Ovary (tissue), 9 donors: ENCODE results near the gene DRC3. TPM values are rescaled to one million over a fixed set of nuclear protein-coding genes. Genes with fewer than 3 reads are reported as not detected.

ENCODE experiments used
- DNase-seq, 5 donors: peaks; one replicate each; pipeline ENCODE4 v3.0.0-alpha.2; 2019 to 2020
- H3K27ac ChIP-seq, 2 donors: fragments of 200-600 bp; one replicate each; pipeline versions ENCODE4 v1.5.1 to v1.8.0; 2019 to 2022
- H3K27me3 ChIP-seq: fragments of 200-600 bp; one replicate; pipeline ENCODE4 v1.8.0; 2022
- H3K36me3 ChIP-seq: fragments of 200-600 bp; sonication (generic); one replicate; pipeline ENCODE4 v1.5.1; 2019
- H3K4me1 ChIP-seq: one replicate; pipeline ENCODE4 v1.8.1; 2013; ENCODE audit warnings: mild to moderate bottlenecking, moderate library complexity; ENCODE audit not compliant: insufficient read depth
- H3K4me3 ChIP-seq: fragments of 200-600 bp; sonication (generic); one replicate; pipeline ENCODE4 v1.5.1; 2017
- H3K9me3 ChIP-seq, 2 donors: fragments of 200-600 bp in 1 of 2; sonication (generic) in 1 of 2; one replicate each; pipeline versions ENCODE4 v1.5.1 to v1.8.1; 2013 to 2019; ENCODE audit warnings: mild to moderate bottlenecking in 1 of 2, moderate library complexity in 1 of 2
- EP300 ChIP-seq: sonication (generic); formaldehyde crosslinking; IDR thresholded peaks from one replicate; pipeline ENCODE4 v1.6.1; 2017; ENCODE audit warnings: antibody characterized with exemption
- POLR2A ChIP-seq: fragments of 450-650 bp; IDR thresholded peaks from one replicate; pipeline ENCODE4 v1.6.1; 2017; ENCODE audit warnings: antibody characterized with exemption, mild to moderate bottlenecking, moderate library complexity
- WGBS, 3 donors: extraction: QIAGEN DNeasy Blood & Tissue Kit in 1 of 3; methylation state at CpG; one replicate each; pipeline versions ENCODE4 v1.1.5 to v1.1.7; 2013 to 2017; 5-methylcytosine and 5-hydroxymethylcytosine counted together
- intact Hi-C, 4 donors: fragments of 100-400 bp; cut with DNase I; formaldehyde crosslinking; loops; one replicate each; pipeline versions ENCODE4 v1.11.0 to v1.15.1; 2022 to 2023
- polyA plus RNA-seq, 2 donors: library from polyadenylated mRNA; stranded (reverse); fragments of 200-250 nt in 1 of 2; fragments of 350-450 nt in 1 of 2; fragmentation: Illumina TruSeq in 1 of 2; extraction: RNeasy Lipid Tissue Mini Kit (QIAGEN cat#74804) in 1 of 2; gene quantifications; one replicate each; pipeline ENCODE4 v1.2.3, GENCODE V29; 2013 to 2014
- total RNA-seq, 7 donors: library from RNA; depleted of rRNA in 2 of 7; stranded (reverse); fragments of >200 nt in 2 of 7; fragmentation: NEBNext Ultra II Directional in 3 of 7; extraction: Animal tissue kit (Norgen Biotek cat#: 25700) in 3 of 7; gene quantifications; one replicate each; pipeline versions ENCODE4 v1.1.0 to v1.2.4, GENCODE V29; 2016 to 2023
- TF ChIP-seq, protein P1 (sequence below), 3 donors: fragments of 450-650 bp in 2 of 3; fragments of 200-600 bp in 1 of 3; IDR thresholded peaks; one replicate each; pipeline versions ENCODE4 v1.5.1 to v1.8.0; 2016 to 2022; ENCODE audit warnings: antibody characterized with exemption in 3 of 3, mild to moderate bottlenecking in 1 of 3
- donor health status: DM: no; HTN: no; CAD: no; lungs with moderate emphysema.
- donor health status: DM: no; HTN: no; CAD: no.
- donor health status: Bipolar disorder and iron deficiency.
- donor health status: DM: yes; HTN: yes; CAD: no.
- donor health status: DM: no; HTN: no; CAD: no.
- donor health status: DM: yes; HTN: yes; CAD: no.

Gene DRC3
- total and polyA plus RNA-seq, 9 donors, result 3.6 to 35.3 (median 6.0) TPM

DNA sequence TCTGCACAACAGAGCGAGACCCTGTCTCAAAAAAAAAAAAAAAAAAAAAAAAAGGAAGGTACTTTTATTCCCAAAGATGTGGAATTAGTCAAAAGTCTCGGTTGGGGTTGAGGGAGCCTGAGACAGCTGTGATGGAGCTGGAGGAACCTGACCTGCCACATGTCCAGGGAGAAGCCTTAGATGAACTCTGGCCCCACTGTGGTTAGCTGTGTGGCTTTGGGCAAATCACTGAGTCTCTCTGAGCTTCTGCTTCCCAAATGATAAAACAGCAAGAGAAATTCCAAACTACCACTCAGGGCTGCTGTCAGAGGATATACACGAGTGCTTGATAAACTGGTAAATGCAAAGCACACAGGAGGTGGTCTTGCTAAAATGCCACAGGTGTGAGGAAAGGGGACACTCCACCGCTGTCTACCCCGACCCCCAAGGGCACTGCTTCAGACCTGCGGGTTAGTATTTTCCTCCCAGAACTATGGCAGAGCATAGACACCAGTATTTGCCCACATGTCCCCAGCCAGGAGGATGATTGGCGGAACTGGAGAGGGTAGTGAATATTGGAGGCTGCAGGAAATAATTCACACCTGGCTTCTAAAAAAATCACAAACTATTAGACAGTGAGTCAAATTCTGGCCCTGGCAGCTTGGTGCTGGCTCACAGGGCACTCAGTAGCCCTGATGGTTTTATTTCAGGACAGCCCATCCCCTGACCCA, 14.7 kb downstream of the DRC3 start:
- WGBS, 3 donors, result 81 to 85% (median 81%) methylated on average over 7 of the region's 7 CpGs

DNA sequence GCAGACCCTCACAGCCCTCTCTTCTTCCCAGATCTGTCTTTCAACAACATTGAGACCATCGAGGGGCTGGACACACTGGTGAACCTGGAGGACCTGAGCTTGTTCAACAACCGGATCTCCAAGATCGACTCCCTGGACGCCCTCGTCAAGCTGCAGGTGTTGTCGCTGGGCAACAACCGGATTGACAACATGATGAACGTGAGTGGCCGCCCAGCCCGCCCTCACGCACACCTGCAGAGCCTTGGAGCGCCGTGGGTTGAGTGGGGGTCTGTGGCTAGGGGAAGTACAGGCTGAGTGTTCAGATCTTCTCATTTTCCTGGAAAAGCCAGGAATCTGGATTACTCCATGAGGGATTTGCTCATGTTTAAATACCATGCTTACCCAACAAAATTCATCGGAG, 15.2 kb downstream of the DRC3 start:
- intact Hi-C loops, result no loop called here
- WGBS, 3 donors, result 77 to 85% (median 83%) methylated on average over 14 of the region's 14 CpGs
- Histone ChIP-seq H3K36me3 (no peaks in the 10 kb centered on the region), H3K9me3 (no peaks in the 10 kb centered on the region), H3K4me1 (no peaks in the 10 kb centered on the region), H3K27ac (no peak overlapping the region), H3K27me3 (no peaks in the 10 kb centered on the region), H3K4me3 (no peak overlapping the region)
- no peak for DNase-seq
- TF ChIP-seq, protein P1, sequence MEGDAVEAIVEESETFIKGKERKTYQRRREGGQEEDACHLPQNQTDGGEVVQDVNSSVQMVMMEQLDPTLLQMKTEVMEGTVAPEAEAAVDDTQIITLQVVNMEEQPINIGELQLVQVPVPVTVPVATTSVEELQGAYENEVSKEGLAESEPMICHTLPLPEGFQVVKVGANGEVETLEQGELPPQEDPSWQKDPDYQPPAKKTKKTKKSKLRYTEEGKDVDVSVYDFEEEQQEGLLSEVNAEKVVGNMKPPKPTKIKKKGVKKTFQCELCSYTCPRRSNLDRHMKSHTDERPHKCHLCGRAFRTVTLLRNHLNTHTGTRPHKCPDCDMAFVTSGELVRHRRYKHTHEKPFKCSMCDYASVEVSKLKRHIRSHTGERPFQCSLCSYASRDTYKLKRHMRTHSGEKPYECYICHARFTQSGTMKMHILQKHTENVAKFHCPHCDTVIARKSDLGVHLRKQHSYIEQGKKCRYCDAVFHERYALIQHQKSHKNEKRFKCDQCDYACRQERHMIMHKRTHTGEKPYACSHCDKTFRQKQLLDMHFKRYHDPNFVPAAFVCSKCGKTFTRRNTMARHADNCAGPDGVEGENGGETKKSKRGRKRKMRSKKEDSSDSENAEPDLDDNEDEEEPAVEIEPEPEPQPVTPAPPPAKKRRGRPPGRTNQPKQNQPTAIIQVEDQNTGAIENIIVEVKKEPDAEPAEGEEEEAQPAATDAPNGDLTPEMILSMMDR (IDR thresholded peaks at IDR 0.05), result no peak
- TF ChIP-seq POLR2A, result no peak
- TF ChIP-seq EP300, result no peak

More for the DNA sequence above, 14.7 kb downstream of the DRC3 start:
- no peaks in the 10 kb centered on the region for H3K4me1 ChIP-seq
- DNase-seq, result no peak
- no peaks in the 10 kb centered on the region for H3K27me3 ChIP-seq
- H3K27ac ChIP-seq, result no peak overlapping the region
- no peaks in the 10 kb centered on the region for H3K36me3 ChIP-seq
- intact Hi-C loops, result no loop called here
- no peak for TF ChIP-seq EP300
- no peak for TF ChIP-seq POLR2A
- TF ChIP-seq, protein P1 (IDR thresholded peaks at IDR 0.05), result no peak
- no peak overlapping the region for H3K4me3 ChIP-seq
- H3K9me3 ChIP-seq, result no peaks in the 10 kb centered on the region

DNA sequence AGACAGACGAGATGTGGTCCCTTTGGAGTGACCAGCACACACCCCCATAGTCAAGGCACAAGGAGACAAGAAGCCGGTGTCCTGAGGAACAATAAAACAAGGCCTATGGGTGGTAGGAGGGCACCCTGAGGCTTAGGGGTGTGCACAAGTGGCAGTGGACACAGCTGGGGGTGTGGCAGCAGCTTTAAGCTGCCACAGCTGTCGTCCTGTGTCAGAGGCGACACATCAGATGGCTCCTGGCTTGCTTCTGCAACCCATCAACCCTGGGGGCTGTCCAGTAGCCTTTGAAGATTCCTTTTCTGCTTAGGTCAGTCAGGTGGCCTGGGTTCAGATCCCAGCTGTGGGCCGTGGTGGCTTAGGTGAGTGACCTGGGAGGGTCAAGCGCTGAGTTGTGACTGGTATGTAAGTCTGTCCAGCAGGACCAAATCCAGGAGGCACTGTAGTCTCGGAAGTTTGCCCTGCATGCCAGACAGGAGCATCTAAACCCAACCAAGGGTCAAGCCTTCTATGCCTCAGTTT, 15.8 kb downstream of the DRC3 start:
- Histone ChIP-seq H3K36me3 (no peaks in the 10 kb centered on the region), H3K9me3 (no peaks in the 10 kb centered on the region), H3K4me1 (no peaks in the 10 kb centered on the region), H3K27me3 (no peaks in the 10 kb centered on the region), H3K27ac (no peak overlapping the region), H3K4me3 (no peak overlapping the region)
- no peak for TF ChIP-seq EP300
- TF ChIP-seq, protein P1 (IDR thresholded peaks at IDR 0.05), result no peak
- no peak for TF ChIP-seq POLR2A
- DNase-seq, result no peak
- intact Hi-C loops, result no loop called here
- WGBS, 3 donors, result 88 to 91% (median 89%) methylated on average over 7 of the region's 7 CpGs

DNA sequence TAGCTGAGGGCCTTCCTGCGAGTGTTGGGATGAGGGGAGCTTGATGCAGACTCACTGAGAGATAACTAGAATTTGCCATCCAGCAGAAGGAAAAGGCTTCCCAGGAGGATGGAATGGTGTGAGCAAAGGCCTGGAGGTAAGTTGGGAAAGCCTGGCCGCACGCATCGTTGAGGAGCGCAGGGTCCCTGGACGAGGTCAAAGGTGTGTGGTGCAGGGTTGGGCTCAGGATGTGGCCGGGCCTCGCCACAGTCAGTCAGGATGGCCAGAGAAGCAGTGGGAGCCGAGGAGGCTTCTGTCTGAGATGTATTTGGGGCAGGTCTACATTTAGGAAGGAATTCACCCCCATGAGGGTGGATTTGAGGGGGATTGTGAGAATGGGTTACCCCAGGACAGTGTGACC, 16.4 kb downstream of the DRC3 start:
- Histone ChIP-seq H3K27me3 (no peaks in the 10 kb centered on the region), H3K36me3 (no peaks in the 10 kb centered on the region), H3K27ac (no peak overlapping the region), H3K4me3 (no peak overlapping the region), H3K9me3 (no peaks in the 10 kb centered on the region), H3K4me1 (no peaks in the 10 kb centered on the region)
- TF ChIP-seq POLR2A (no peak), EP300 (no peak)
- TF ChIP-seq, protein P1 (IDR thresholded peaks at IDR 0.05), result no peak
- 92 to 95% (median 92%) methylated on average over 9 of the region's 9 CpGs for WGBS, 3 donors
- intact Hi-C loops, result no loop called here
- DNase-seq, result no peak
